OCI-LY3 (cell line): Measurements from ENCODE around the gene XPNPEP2.

Experiments
- H2AFZ ChIP-seq: fragments of 200-600, 300-600 bp; shearing (Covaris generic); 2 replicates; pipeline ENCODE4 v1.6.0; 2014; ENCODE audit warnings: antibody characterized with exemption, low read depth, low read length
- H3K27ac ChIP-seq: fragments of 200-600, 300-600 bp; sonication (generic); 2 replicates; pipeline ENCODE4 v1.5.1; 2014; ENCODE audit warnings: mild to moderate bottlenecking, low read length, moderate library complexity, mixed read lengths
- H3K27me3 ChIP-seq: fragments of 200-600, 300-600 bp; sonication (generic); 2 replicates; pipeline ENCODE4 v1.6.1; 2014; ENCODE audit warnings: low read depth, low read length, mixed read lengths
- H3K36me3 ChIP-seq: fragments of 200-600, 300-600 bp; sonication (generic); replicated peaks from 2 replicates; pipeline ENCODE3; 2014; ENCODE audit warnings: low read depth, low read length, mixed read lengths
- H3K4me1 ChIP-seq: fragments of 300-600, 200-600 bp; sonication (generic); 2 replicates; pipeline ENCODE4 v1.6.1; 2014; ENCODE audit warnings: low read length, mixed read lengths
- H3K4me2 ChIP-seq: fragments of 200-600, 300-600 bp; sonication (generic); 2 replicates; pipeline ENCODE4 v1.6.1; 2014; ENCODE audit warnings: low read length, mixed read lengths
- H3K4me3 ChIP-seq: fragments of 300-600, 200-600 bp; sonication (generic); 2 replicates; pipeline ENCODE4 v1.5.1; 2014; ENCODE audit warnings: antibody characterized with exemption, mild to moderate bottlenecking, low read length, moderate library complexity
- H3K79me2 ChIP-seq: fragments of 300-600, 200-600 bp; shearing (Covaris generic); 2 replicates; pipeline ENCODE4 v1.6.1; 2014; ENCODE audit warnings: mild to moderate bottlenecking, low read length, mixed read lengths
- H3K9ac ChIP-seq: fragments of 300-600, 200-600 bp; shearing (Covaris generic); 2 replicates; pipeline ENCODE4 v1.6.0; 2014; ENCODE audit warnings: mild to moderate bottlenecking, low read length, moderate library complexity
- H3K9me3 ChIP-seq: fragments of 200-600, 300-600 bp; shearing (Covaris generic); 2 replicates; pipeline ENCODE4 v1.6.1; 2014; ENCODE audit warnings: low read length, mixed read lengths; ENCODE audit not compliant: insufficient read depth
- H4K20me1 ChIP-seq: fragments of 200-600, 300-600 bp; sonication (generic); 2 replicates; pipeline ENCODE4 v1.6.1; 2016; ENCODE audit warnings: low read length, mixed read lengths; ENCODE audit not compliant: insufficient read depth
- CTCF ChIP-seq: fragments of 200-600, 300-600 bp; sonication (generic); IDR thresholded peaks from 2 replicates; pipeline ENCODE4 v1.5.1; 2014; ENCODE audit warnings: antibody characterized with exemption, low read length, low read depth
- EZH2phosphoT487 ChIP-seq: fragments of 200-600 bp; shearing (Covaris generic); IDR thresholded peaks from 2 replicates; pipeline ENCODE4 v1.6.1; 2018; ENCODE audit warnings: antibody characterized with exemption, mixed run types, low read depth

XPNPEP2 gene

GRCh38 chrX:129704491-129704890 is 34.3 kb upstream of the XPNPEP2 start:
- Histone ChIP-seq H3K9ac (no peak overlapping the region), H3K36me3 (no peaks in the 10 kb centered on the region), H3K9me3 (no peaks in the 10 kb centered on the region), H4K20me1 (no peaks in the 10 kb centered on the region), H3K27me3 (no peaks in the 10 kb centered on the region), H3K4me1 (no peaks in the 10 kb centered on the region), H3K4me2 (no peak overlapping the region), H3K4me3 (no peak overlapping the region), H2AFZ (no peak overlapping the region), H3K27ac (no peak overlapping the region), H3K79me2 (no peaks in the 10 kb centered on the region)
- TF ChIP-seq CTCF (no peak), EZH2phosphoT487 (no peak)

DNA sequence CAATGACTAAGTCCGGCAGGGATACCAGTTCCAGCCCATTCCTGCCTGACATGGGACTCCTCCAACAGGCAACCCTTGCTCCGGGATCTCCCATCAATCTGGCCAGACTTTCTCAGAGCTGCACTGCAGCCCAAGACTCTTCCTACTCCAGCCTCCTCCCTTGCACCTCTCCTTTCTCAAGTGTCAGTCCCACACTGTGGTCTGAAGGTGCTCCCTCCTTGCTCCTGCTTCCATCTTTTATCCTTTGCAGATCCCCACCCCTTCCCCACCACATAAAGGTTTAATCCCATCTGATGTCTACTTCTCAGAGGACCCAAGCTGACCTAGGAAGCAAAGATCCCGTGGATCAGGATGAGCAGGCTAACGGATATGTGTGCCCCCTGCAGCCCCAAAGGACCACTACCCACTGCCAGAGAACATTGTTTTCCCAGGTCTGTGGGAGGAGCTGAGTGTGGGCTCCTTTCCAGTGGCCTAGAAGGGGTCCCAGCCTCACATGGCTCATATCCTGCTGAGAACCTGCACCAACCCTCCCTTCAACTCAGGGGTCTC is 33.3 kb upstream of the XPNPEP2 start:
- Histone ChIP-seq H3K4me2 (no peak overlapping the region), H3K4me3 (no peak overlapping the region), H3K36me3 (no peaks in the 10 kb centered on the region), H3K9me3 (no peaks in the 10 kb centered on the region), H4K20me1 (no peaks in the 10 kb centered on the region), H3K79me2 (no peaks in the 10 kb centered on the region), H3K4me1 (no peaks in the 10 kb centered on the region), H3K9ac (no peak overlapping the region), H2AFZ (no peak overlapping the region), H3K27me3 (no peaks in the 10 kb centered on the region), H3K27ac (no peak overlapping the region)
- no peak for TF ChIP-seq EZH2phosphoT487
- no peak for TF ChIP-seq CTCF

GRCh38 chrX:129705988-129706387 is 32.8 kb upstream of the XPNPEP2 start:
- no peaks in the 10 kb centered on the region for H3K36me3 ChIP-seq
- H3K4me1 ChIP-seq: no peaks in the 10 kb centered on the region
- no peak overlapping the region for H3K4me2 ChIP-seq
- H3K9me3 ChIP-seq: no peaks in the 10 kb centered on the region
- H4K20me1 ChIP-seq: no peaks in the 10 kb centered on the region
- no peak overlapping the region for H3K9ac ChIP-seq
- TF ChIP-seq EZH2phosphoT487 (no peak), CTCF (no peak)
- no peaks in the 10 kb centered on the region for H3K27me3 ChIP-seq
- H2AFZ ChIP-seq: no peak overlapping the region
- no peak overlapping the region for H3K4me3 ChIP-seq
- H3K27ac ChIP-seq: no peak overlapping the region
- no peaks in the 10 kb centered on the region for H3K79me2 ChIP-seq

DNA sequence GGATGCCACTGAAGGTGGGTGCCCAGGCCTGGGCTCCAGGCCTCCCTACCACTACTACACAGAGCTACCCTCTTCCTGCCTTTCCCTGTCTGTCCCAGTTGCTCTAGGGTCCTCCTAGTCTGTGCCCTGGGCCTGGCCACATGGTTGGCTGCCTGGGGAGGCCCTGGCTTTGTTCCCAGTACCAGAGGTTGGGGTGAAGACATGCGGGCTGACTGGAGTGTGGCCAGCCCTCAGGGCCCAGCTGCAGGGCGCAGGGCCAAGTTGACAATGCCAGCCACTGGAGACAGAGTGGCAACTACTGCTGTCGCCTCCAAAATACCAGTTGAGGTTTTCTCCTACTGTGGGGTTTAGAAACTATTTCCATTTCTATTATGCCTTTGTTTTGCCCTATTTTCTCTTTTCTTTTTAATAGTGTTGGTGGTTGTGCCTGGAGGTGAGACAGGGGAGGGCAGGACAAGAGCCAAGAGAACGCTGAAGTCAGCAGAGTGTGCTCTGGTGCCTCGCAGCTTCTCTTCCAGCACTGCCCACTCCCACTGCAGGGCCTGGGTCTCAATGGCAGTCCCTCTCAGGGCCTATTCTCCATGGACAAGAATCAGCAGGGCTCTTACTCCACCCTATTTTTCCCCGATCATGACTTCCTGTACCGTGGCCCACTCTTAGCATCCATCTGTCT is 32.2 kb upstream of the XPNPEP2 start:
- H3K36me3 ChIP-seq: no peaks in the 10 kb centered on the region
- H4K20me1 ChIP-seq: no peaks in the 10 kb centered on the region
- no peak overlapping the region for H3K4me2 ChIP-seq
- H3K27me3 ChIP-seq: no peaks in the 10 kb centered on the region
- H3K27ac ChIP-seq: no peak overlapping the region
- H3K9me3 ChIP-seq: no peaks in the 10 kb centered on the region
- H3K79me2 ChIP-seq: no peaks in the 10 kb centered on the region
- H2AFZ ChIP-seq: no peak overlapping the region
- no peak overlapping the region for H3K4me3 ChIP-seq
- H3K9ac ChIP-seq: no peak overlapping the region
- TF ChIP-seq CTCF (no peak), EZH2phosphoT487 (no peak)
- H3K4me1 ChIP-seq: no peaks in the 10 kb centered on the region
